HS-27A (cell line): ENCODE results near the gene ROM1.
"Not testable (repeated sequence)": the region's sequence is repeated elsewhere in the genome, so short reads cannot be mapped to it uniquely, and the experiment has no call there.

Source experiments
- DNase-seq: peaks from one replicate; pipeline ENCODE4 v3.0.0-alpha.2; 2012; ENCODE audit warnings: low read depth, missing footprints

ROM1 gene

GRCh38 chr11:62649486-62649885 is 36.4 kb downstream of the ROM1 start:
- DNase-seq = no peak

GRCh38 chr11:62650283-62650682 is 37.2 kb downstream of the ROM1 start:
- DNase-seq = not testable (repeated sequence)

- DNase-seq = peak; percentile 23
These were observed 39.3 kb downstream of the ROM1 start for GRCh38 chr11:62652161-62653006.

- no peak for DNase-seq
These were observed 41.2 kb downstream of the ROM1 start for GRCh38 chr11:62654297-62654696.

GRCh38 chr11:62656796-62657429 is 43.9 kb downstream of the ROM1 start:
- no peak for DNase-seq

- DNase-seq = no peak
These were observed 51.5 kb downstream of the ROM1 start for GRCh38 chr11:62664405-62665074.
